IMR-90 (cell line): Measurements from ENCODE around the gene TEX53. TPM values are rescaled to one million over a fixed set of nuclear protein-coding genes. Genes with fewer than 3 reads are reported as not detected.
A peak's percentile ranks its signal among the peaks of the same experiment; 100 is the strongest.

Source experiments
- ATAC-seq: fragments of 200-7000 bp; cut with Tn5 transposase; 2 replicates; pipeline ENCODE4 v1.9.1; 2020; ENCODE audit warnings: low read depth, mild to moderate bottlenecking, moderate library complexity
- BruUV-seq: library from RNA; stranded (reverse); fragments of 400-500 nt; replicated peaks from 2 replicates; lab custom pipeline; 2021; lab: Mats Ljungman, UMichigan
- CTCF ChIA-PET: fragments of 300-600 bp; formaldehyde crosslinking; extraction: SDS; loops from one replicate; lab custom pipeline; 2021; ENCODE audit warnings: antibody characterized with exemption; lab: Yijun Ruan, JAX
- POLR2A ChIA-PET: fragments of 300-600 bp; sonication (Branson Sonifier 250); formaldehyde crosslinking; loops from one replicate; lab custom pipeline; 2022; ENCODE audit warnings: antibody characterized with exemption; ENCODE audit not compliant: unreplicated experiment; lab: Charles Lee
- DNase-seq: peaks from one replicate; pipeline ENCODE4 v3.0.0; 2013
- H2AFZ ChIP-seq: replicated peaks from 2 replicates; pipeline ENCODE3; 2013; ENCODE audit warnings: low read length, mild to moderate bottlenecking; ENCODE audit not compliant: poor library complexity
- H2AK5ac ChIP-seq: 2 replicates; pipeline ENCODE4 v1.6.1; 2013; ENCODE audit warnings: low read depth, low read length, inconsistent platforms
- H2AK9ac ChIP-seq: replicated peaks from 2 replicates; pipeline ENCODE3; 2013; ENCODE audit warnings: mild to moderate bottlenecking, low read depth, low read length, moderate library complexity; ENCODE audit not compliant: poor library complexity
- H2BK120ac ChIP-seq: 2 replicates; pipeline ENCODE4 v1.6.1; 2013; ENCODE audit warnings: low read depth, low read length, inconsistent platforms
- H2BK15ac ChIP-seq: 3 replicates; pipeline ENCODE4 v1.6.1; 2013; ENCODE audit warnings: low read depth, low read length, inconsistent platforms
- H2BK20ac ChIP-seq: 2 replicates; pipeline ENCODE4 v1.6.1; 2013; ENCODE audit warnings: low read depth, mild to moderate bottlenecking, inconsistent platforms, low read length, moderate library complexity
- H2BK5ac ChIP-seq: 2 replicates; pipeline ENCODE4 v1.6.1; 2013; ENCODE audit warnings: mild to moderate bottlenecking, low read depth, low read length, inconsistent platforms; ENCODE audit not compliant: poor library complexity, severe bottlenecking
- H3K14ac ChIP-seq: replicated peaks from 2 replicates; pipeline ENCODE4 v1.6.1; 2013; ENCODE audit warnings: low read depth, low read length, inconsistent platforms
- H3K18ac ChIP-seq: 2 replicates; pipeline ENCODE4 v1.6.1; 2013; ENCODE audit warnings: low read depth, low read length, control low read depth
- H3K23ac ChIP-seq: 2 replicates; pipeline ENCODE4 v1.6.1; 2013; ENCODE audit warnings: low read depth, low read length, inconsistent platforms
- H3K27ac ChIP-seq: 2 replicates; pipeline ENCODE4 v1.5.1; 2013; ENCODE audit warnings: mild to moderate bottlenecking, control low read depth, low read length; ENCODE audit not compliant: insufficient read depth
- H3K27me3 ChIP-seq: 2 replicates; pipeline ENCODE4 v1.6.1; 2013; ENCODE audit warnings: low read length; ENCODE audit not compliant: control insufficient read depth, insufficient read depth
- H3K36me3 ChIP-seq: 2 replicates; pipeline ENCODE4 v1.6.1; 2013; ENCODE audit warnings: low read length, mixed read lengths; ENCODE audit not compliant: control insufficient read depth, insufficient read depth
- H3K4ac ChIP-seq: 2 replicates; pipeline ENCODE4 v1.6.1; 2013; ENCODE audit warnings: low read depth, low read length, inconsistent platforms
- H3K4me1 ChIP-seq: 2 replicates; pipeline ENCODE4 v1.6.1; 2013; ENCODE audit warnings: low read length, mixed read lengths; ENCODE audit not compliant: control insufficient read depth, insufficient read depth
- H3K4me2 ChIP-seq: 2 replicates; pipeline ENCODE4 v1.6.1; 2013; ENCODE audit warnings: low read depth, mild to moderate bottlenecking, control low read depth, low read length, moderate library complexity
- H3K4me3 ChIP-seq: 2 replicates; pipeline ENCODE4 v1.5.1; 2013; ENCODE audit warnings: low read depth, mild to moderate bottlenecking, control low read depth, low read length, moderate library complexity; ENCODE audit not compliant: insufficient read depth
- H3K56ac ChIP-seq: 2 replicates; pipeline ENCODE4 v1.6.1; 2013; ENCODE audit warnings: low read length, inconsistent platforms; ENCODE audit not compliant: insufficient read depth; ENCODE audit errors: extremely low read depth
- H3K79me1 ChIP-seq, 2 experiments: 2 replicates each; pipeline ENCODE4 v1.6.1; 2013; ENCODE audit warnings: low read length in 2 of 2, inconsistent platforms in 1 of 2, low read depth in 1 of 2
- H3K9ac ChIP-seq: 2 replicates; pipeline ENCODE4 v1.6.1; 2013; ENCODE audit warnings: low read depth, low read length, control low read depth
- H3K9me1 ChIP-seq: 2 replicates; pipeline ENCODE4 v1.6.1; 2013; ENCODE audit warnings: low read length, inconsistent platforms; ENCODE audit not compliant: insufficient read depth
- H3K9me3 ChIP-seq: 2 replicates; pipeline ENCODE4 v1.6.1; 2013; ENCODE audit warnings: low read length; ENCODE audit not compliant: control insufficient read depth, insufficient read depth
- H4K20me1 ChIP-seq: 2 replicates; pipeline ENCODE4 v1.6.1; 2013; ENCODE audit warnings: low read length, inconsistent platforms; ENCODE audit not compliant: insufficient read depth
- H4K5ac ChIP-seq: 2 replicates; pipeline ENCODE4 v1.6.1; 2013; ENCODE audit warnings: mild to moderate bottlenecking, low read depth, low read length, control low read depth
- H4K8ac ChIP-seq, 2 experiments: 2 replicates each; pipeline ENCODE4 v1.6.1; 2013; ENCODE audit warnings: low read depth in 2 of 2, low read length in 2 of 2, control low read depth in 1 of 2, inconsistent platforms in 1 of 2
- H4K91ac ChIP-seq: 2 replicates; pipeline ENCODE4 v1.6.1; 2013; ENCODE audit warnings: low read depth, low read length, inconsistent platforms; ENCODE audit not compliant: insufficient read depth
- BHLHE40 ChIP-seq: fragments of 150-350 bp; IDR thresholded peaks from 2 replicates; pipeline ENCODE4 v1.6.1; 2016; ENCODE audit warnings: mild to moderate bottlenecking, low read depth, low read length
- CEBPB ChIP-seq: IDR thresholded peaks from 2 replicates; pipeline ENCODE4 v1.6.1; 2012; ENCODE audit warnings: low read depth, low read length, improper control_type of control experiment
- CHD1 ChIP-seq: IDR thresholded peaks from 2 replicates; pipeline ENCODE4 v1.6.1; 2012; ENCODE audit warnings: low read depth, low read length, improper control_type of control experiment
- FOS ChIP-seq: fragments of 150-350 bp; IDR thresholded peaks from 2 replicates; pipeline ENCODE4 v1.6.1; 2016; ENCODE audit warnings: low read depth, low read length
- MAFK ChIP-seq: IDR thresholded peaks from 2 replicates; pipeline ENCODE4 v1.6.1; 2012; ENCODE audit warnings: low read depth, low read length, improper control_type of control experiment
- MAZ ChIP-seq: IDR thresholded peaks from 2 replicates; pipeline ENCODE4 v1.6.1; 2012; ENCODE audit warnings: low read depth, mild to moderate bottlenecking, low read length, improper control_type of control experiment, moderate library complexity, borderline replicate concordance
- MXI1 ChIP-seq: IDR thresholded peaks from 2 replicates; pipeline ENCODE4 v1.6.1; 2012; ENCODE audit warnings: low read depth, mild to moderate bottlenecking, low read length, moderate library complexity, borderline replicate concordance
- POLR2A ChIP-seq: IDR thresholded peaks from 2 replicates; pipeline ENCODE4 v1.6.1; 2012; ENCODE audit warnings: mild to moderate bottlenecking, low read depth, low read length
- RAD21 ChIP-seq: IDR thresholded peaks from 2 replicates; pipeline ENCODE4 v1.6.1; 2012; ENCODE audit warnings: low read length, improper control_type of control experiment
- RCOR1 ChIP-seq: IDR thresholded peaks from 2 replicates; pipeline ENCODE4 v1.6.1; 2012; ENCODE audit warnings: mild to moderate bottlenecking, low read length, improper control_type of control experiment; ENCODE audit not compliant: insufficient replicate concordance
- RFX5 ChIP-seq: IDR thresholded peaks from 2 replicates; pipeline ENCODE4 v1.8.0; 2012; ENCODE audit warnings: low read depth, mild to moderate bottlenecking, low read length, moderate library complexity
- SMC3 ChIP-seq: fragments of 150-350 bp; IDR thresholded peaks from 2 replicates; pipeline ENCODE4 v1.6.1; 2016; ENCODE audit warnings: low read depth, mild to moderate bottlenecking, antibody characterized with exemption, low read length, moderate library complexity
- dilution Hi-C: fragments of 300-500 bp; cut with HindIII; formaldehyde crosslinking; loops from one replicate; pipeline ENCODE4 v1.14.3; 2018; ENCODE audit warnings: low sequenced_read_pairs; ENCODE audit not compliant: unreplicated experiment
- in situ Hi-C: fragments of 300-500 bp; cut with MboI; formaldehyde crosslinking; loops from 3 replicates; pipeline ENCODE4 v1.14.3; 2019; ENCODE audit warnings: low sequenced_read_pairs, inconsistent platforms, mixed read lengths
- intact Hi-C: fragments of 100-400 bp; cut with micrococcal nuclease; formaldehyde crosslinking; loops from 2 replicates; pipeline ENCODE4 v1.10.0; 2022
- polyA plus RNA-seq, 3 experiments: library from polyadenylated mRNA; depleted of rRNA; stranded (reverse); fragments of >200 nt; gene quantifications; 2 replicates each; pipeline ENCODE4 v1.2.3, GENCODE V29; 2012; ENCODE audit warnings: low replicate concordance in 1 of 3
- total RNA-seq: library from RNA; depleted of rRNA; stranded (reverse); fragments of >200 nt; gene quantifications from 2 replicates; pipeline ENCODE4 v1.2.3, GENCODE V29; 2012
- TF ChIP-seq, protein P1 (sequence below): fragments of 150-350 bp; IDR thresholded peaks from 2 replicates; pipeline ENCODE4 v1.6.1; 2016; ENCODE audit warnings: low read depth, mild to moderate bottlenecking, low read length, moderate library complexity, borderline replicate concordance
- TF ChIP-seq, protein P2 (sequence below): conservative IDR thresholded peaks from 2 replicates; pipeline ENCODE4 v1.5.1; 2012; ENCODE audit warnings: mild to moderate bottlenecking, low read depth, low read length, improper control_type of control experiment

The TEX53 gene
- total and polyA plus RNA-seq, 2 of the 4 experiments (the other 2 are of a cell fraction): not detected

DNA sequence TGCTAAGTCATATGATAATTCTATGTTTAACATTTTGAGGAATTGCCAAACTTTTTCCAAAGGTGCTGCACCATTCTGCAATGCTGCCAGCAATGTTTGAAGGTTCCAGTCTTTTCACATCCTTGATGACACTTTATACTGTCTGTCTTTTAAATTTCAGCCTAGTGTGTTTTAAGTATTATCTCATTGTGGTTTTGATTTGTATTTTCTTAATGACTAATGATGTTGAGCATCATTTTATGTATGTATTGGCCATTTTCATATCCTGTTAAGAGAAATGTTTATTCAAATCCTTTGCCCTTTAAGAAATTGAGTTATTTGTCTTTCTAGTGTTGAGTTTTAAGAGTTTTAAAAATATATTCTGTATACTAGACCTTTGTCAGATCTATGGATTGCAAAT lies 29.4 kb upstream of the TEX53 start:
- in situ Hi-C loops (no loop called here), dilution Hi-C loops (no loop called here), intact Hi-C loops (no loop called here)
- Histone ChIP-seq H3K18ac (no peak overlapping the region), H3K27ac (no peak overlapping the region), H3K14ac (0 out of 2 replicates have a peak overlapping the region, but pooled peaks have one; percentile 25), H3K79me1 (no peaks in the 10 kb centered on the region), H2BK120ac (no peak overlapping the region), H2BK15ac (no peak overlapping the region), H3K4ac (no peak overlapping the region), H3K9ac (no peak overlapping the region), H4K8ac (no peak overlapping the region), H3K27me3 (no peaks in the 10 kb centered on the region), H3K4me3 (no peak overlapping the region), H3K9me3 (no peaks in the 10 kb centered on the region), H3K56ac (no peak overlapping the region), H4K91ac (no peak overlapping the region), H2BK20ac (no peak overlapping the region), H3K23ac (no peak overlapping the region), H3K36me3 (no peaks in the 10 kb centered on the region), H2AK5ac (no peak overlapping the region), H4K5ac (no peak overlapping the region), H4K20me1 (no peaks in the 10 kb centered on the region), H2BK5ac (no peak overlapping the region), H2AFZ (no peak overlapping the region), H3K4me2 (no peak overlapping the region), H3K4me1 (peaks cover 8% of the 10 kb centered on the region), H3K9me1 (peaks cover 9% of the 10 kb centered on the region), H2AK9ac (no peak overlapping the region)
- ChIA-PET CTCF (no interaction called here), POLR2A (no interaction called here)
- no TSS peak for BruUV-seq
- DNase-seq (peak; percentile 81), ATAC-seq (no peak; the same call in 1 of the 2 replicates)
- no peak for TF ChIP-seq CHD1
- no peak for TF ChIP-seq BHLHE40
- no peak for TF ChIP-seq SMC3
- no peak for TF ChIP-seq RAD21
- no peak for TF ChIP-seq RCOR1
- no peak for TF ChIP-seq CEBPB
- 0 out of 2 replicates have a peak, but pooled peaks have one; percentile 27 for TF ChIP-seq FOS
- TF ChIP-seq MXI1: no peak
- TF ChIP-seq, protein P1, sequence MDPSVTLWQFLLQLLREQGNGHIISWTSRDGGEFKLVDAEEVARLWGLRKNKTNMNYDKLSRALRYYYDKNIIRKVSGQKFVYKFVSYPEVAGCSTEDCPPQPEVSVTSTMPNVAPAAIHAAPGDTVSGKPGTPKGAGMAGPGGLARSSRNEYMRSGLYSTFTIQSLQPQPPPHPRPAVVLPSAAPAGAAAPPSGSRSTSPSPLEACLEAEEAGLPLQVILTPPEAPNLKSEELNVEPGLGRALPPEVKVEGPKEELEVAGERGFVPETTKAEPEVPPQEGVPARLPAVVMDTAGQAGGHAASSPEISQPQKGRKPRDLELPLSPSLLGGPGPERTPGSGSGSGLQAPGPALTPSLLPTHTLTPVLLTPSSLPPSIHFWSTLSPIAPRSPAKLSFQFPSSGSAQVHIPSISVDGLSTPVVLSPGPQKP: no peak
- TF ChIP-seq, protein P2, sequence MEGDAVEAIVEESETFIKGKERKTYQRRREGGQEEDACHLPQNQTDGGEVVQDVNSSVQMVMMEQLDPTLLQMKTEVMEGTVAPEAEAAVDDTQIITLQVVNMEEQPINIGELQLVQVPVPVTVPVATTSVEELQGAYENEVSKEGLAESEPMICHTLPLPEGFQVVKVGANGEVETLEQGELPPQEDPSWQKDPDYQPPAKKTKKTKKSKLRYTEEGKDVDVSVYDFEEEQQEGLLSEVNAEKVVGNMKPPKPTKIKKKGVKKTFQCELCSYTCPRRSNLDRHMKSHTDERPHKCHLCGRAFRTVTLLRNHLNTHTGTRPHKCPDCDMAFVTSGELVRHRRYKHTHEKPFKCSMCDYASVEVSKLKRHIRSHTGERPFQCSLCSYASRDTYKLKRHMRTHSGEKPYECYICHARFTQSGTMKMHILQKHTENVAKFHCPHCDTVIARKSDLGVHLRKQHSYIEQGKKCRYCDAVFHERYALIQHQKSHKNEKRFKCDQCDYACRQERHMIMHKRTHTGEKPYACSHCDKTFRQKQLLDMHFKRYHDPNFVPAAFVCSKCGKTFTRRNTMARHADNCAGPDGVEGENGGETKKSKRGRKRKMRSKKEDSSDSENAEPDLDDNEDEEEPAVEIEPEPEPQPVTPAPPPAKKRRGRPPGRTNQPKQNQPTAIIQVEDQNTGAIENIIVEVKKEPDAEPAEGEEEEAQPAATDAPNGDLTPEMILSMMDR: no peak
- no peak for TF ChIP-seq RFX5
- 0 out of 2 replicates have a peak, but pooled peaks have one; percentile 5 for TF ChIP-seq MAFK
- no peak for TF ChIP-seq POLR2A
- TF ChIP-seq MAZ: no peak
